Stomach (tissue), 9 donors: ENCODE results near the gene LRP2BP. TPM values are rescaled to one million over a fixed set of nuclear protein-coding genes. Genes with fewer than 3 reads are reported as not detected.

Experiments
- DNase-seq, 2 donors: peaks; one replicate each; pipeline versions ENCODE4 v3.0.0 to v3.0.0-alpha.2; 2013 to 2019
- H3K27ac ChIP-seq, 5 donors: fragments of 200-600 bp in 4 of 5; sonication (generic) in 4 of 5; one replicate each; pipeline ENCODE4 v1.5.1; 2013 to 2019; ENCODE audit warnings: mild to moderate bottlenecking in 1 of 5, moderate library complexity in 1 of 5
- H3K27me3 ChIP-seq, 3 donors: fragments of 200-600 bp; sonication (generic); one replicate each; pipeline ENCODE4 v1.5.1; 2017 to 2019; ENCODE audit warnings: mixed run types in 1 of 3
- H3K36me3 ChIP-seq, 4 donors: fragments of 200-600 bp; sonication (generic); 1 replicate in 3 of 4; 2 replicates in 1 of 4; pipeline ENCODE4 v1.5.1; 2016 to 2019
- H3K4me1 ChIP-seq, 4 donors: fragments of 200-600 bp; sonication (generic); one replicate each; pipeline ENCODE4 v1.5.1; 2016 to 2019
- H3K4me3 ChIP-seq, 4 donors: fragments of 200-600 bp; sonication (generic) in 3 of 4; one replicate each; pipeline ENCODE4 v1.5.1; 2016 to 2019; ENCODE audit warnings: mild to moderate bottlenecking in 1 of 4
- H3K9me3 ChIP-seq, 4 donors: fragments of 200-600 bp; sonication (generic); one replicate each; pipeline ENCODE4 v1.5.1; 2016 to 2019
- EP300 ChIP-seq: sonication (generic); formaldehyde crosslinking; IDR thresholded peaks from one replicate; pipeline ENCODE4 v1.6.1; 2017; ENCODE audit warnings: antibody characterized with exemption
- POLR2A ChIP-seq, 4 donors: fragments of 450-650 bp; IDR thresholded peaks; one replicate each; pipeline ENCODE4 v1.6.1; 2016; ENCODE audit warnings: antibody characterized with exemption in 4 of 4, control low read depth in 2 of 4, mild to moderate bottlenecking in 1 of 4, moderate library complexity in 1 of 4
- POLR2AphosphoS5 ChIP-seq, 3 donors: sonication (generic); formaldehyde crosslinking; IDR thresholded peaks; one replicate each; pipeline ENCODE4 v1.6.1; 2016; ENCODE audit warnings: antibody characterized with exemption in 3 of 3
- WGBS, 5 donors: extraction: QIAGEN DNeasy Blood & Tissue Kit in 3 of 5; methylation state at CpG; one replicate each; pipeline versions ENCODE4 v1.1.5 to v1.1.7; 2013 to 2018; 5-methylcytosine and 5-hydroxymethylcytosine counted together
- intact Hi-C: fragments of 100-400 bp; cut with DNase I; formaldehyde crosslinking; loops from one replicate; pipeline ENCODE4 v1.15.1; 2023; ENCODE audit warnings: low total_unique reads
- polyA plus RNA-seq, 3 donors: library from polyadenylated mRNA; stranded (reverse); fragments of 200-250 nt; gene quantifications; one replicate each; pipeline ENCODE4 v1.2.3, GENCODE V29; 2013
- total RNA-seq, 5 donors: library from RNA; depleted of rRNA; stranded (reverse); fragments of >200 nt; gene quantifications; one replicate each; pipeline versions ENCODE4 v1.1.0 to v1.2.3, GENCODE V29; 2014 to 2016
- TF ChIP-seq, protein P1 (sequence below), 7 experiments: fragments of 450-650 bp in 4 of 7; fragments of 200-600 bp in 3 of 7; sonication (generic) in 3 of 7; IDR thresholded peaks; one replicate each; pipeline ENCODE4 v1.5.1; 2016 to 2019; ENCODE audit warnings: antibody characterized with exemption in 7 of 7, control low read depth in 2 of 7, mild to moderate bottlenecking in 1 of 7
- donor health status: healthy with polysubstance abuse.
- donor health status: Bipolar disorder and iron deficiency.
- donor health status: healthy.

Gene LRP2BP
- total and polyA plus RNA-seq, 8 donors = 0.31 to 4.8 (median 0.45) TPM; not detected in 3

- intact Hi-C loops = no loop called here
- H3K4me1 ChIP-seq = peaks cover 10 to 51% (median 34%) of the 10 kb centered on the region in 4 donors
- WGBS, 5 donors = 12 to 16% (median 15%) methylated on average over 12 to 13 of the region's 13 CpGs
- H3K9me3 ChIP-seq = no peaks in the 10 kb centered on the region
- TF ChIP-seq EP300 (no peak), POLR2AphosphoS5 (IDR thresholded peaks at IDR 0.05) (no peak), POLR2A (IDR thresholded peaks at IDR 0.05) (no peak)
- TF ChIP-seq, protein P1, sequence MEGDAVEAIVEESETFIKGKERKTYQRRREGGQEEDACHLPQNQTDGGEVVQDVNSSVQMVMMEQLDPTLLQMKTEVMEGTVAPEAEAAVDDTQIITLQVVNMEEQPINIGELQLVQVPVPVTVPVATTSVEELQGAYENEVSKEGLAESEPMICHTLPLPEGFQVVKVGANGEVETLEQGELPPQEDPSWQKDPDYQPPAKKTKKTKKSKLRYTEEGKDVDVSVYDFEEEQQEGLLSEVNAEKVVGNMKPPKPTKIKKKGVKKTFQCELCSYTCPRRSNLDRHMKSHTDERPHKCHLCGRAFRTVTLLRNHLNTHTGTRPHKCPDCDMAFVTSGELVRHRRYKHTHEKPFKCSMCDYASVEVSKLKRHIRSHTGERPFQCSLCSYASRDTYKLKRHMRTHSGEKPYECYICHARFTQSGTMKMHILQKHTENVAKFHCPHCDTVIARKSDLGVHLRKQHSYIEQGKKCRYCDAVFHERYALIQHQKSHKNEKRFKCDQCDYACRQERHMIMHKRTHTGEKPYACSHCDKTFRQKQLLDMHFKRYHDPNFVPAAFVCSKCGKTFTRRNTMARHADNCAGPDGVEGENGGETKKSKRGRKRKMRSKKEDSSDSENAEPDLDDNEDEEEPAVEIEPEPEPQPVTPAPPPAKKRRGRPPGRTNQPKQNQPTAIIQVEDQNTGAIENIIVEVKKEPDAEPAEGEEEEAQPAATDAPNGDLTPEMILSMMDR (IDR thresholded peaks at IDR 0.05) = no peak
- H3K4me3 ChIP-seq = peak overlapping the region; percentile 65 to 81 (median 68)
- peaks cover 0 to 14% (median 4%) of the 10 kb centered on the region in 4 donors for H3K36me3 ChIP-seq
- peak overlapping the region; percentile 89 to 95 (median 93) for H3K27ac ChIP-seq
- no peak for DNase-seq
- no peaks in the 10 kb centered on the region for H3K27me3 ChIP-seq
Measured at GRCh38 chr4:185424905-185425646, 29.4 kb upstream of the LRP2BP start.

DNA sequence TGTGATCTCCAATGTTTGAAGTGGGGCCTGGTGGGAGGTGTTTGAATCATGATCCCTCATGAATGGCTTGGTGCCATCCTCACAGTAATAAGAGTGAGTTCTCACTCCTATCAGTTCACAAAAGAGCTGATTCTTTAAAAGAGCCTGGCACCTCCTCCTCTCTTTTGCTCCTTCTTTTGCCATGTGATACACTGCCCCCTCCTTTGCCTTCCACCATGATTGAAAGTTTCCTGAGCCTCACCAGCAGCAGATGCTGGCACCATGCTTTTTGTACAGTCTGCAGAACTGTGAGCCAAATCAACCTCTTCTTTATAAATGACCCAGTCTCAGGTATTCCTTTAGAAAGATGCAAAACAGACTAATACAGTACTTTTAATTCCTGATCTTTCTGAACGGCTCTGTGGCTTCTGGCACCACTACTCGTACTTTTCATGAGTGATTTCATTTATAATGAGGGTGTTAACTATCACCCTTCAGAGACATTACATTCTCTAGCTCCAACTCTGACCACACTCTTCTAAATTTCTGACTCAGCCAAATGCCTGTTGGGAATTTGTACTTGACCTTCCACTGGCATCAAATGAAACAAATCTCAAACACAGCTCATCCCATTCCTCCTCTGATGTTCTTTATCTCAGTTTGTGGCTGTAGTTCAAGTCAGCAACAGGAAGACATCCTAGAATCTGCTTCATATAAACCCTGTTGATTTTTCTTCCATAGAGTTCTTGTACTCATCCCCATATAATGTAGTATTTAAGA is 25.8 kb upstream of the LRP2BP start:
- H3K36me3 ChIP-seq = peaks cover 3 to 41% (median 30%) of the 10 kb centered on the region in 4 donors
- DNase-seq = peak in 1 of 2 donors; percentile 41
- H3K27ac ChIP-seq = no peak overlapping the region
- H3K4me3 ChIP-seq = no peak overlapping the region
- intact Hi-C loops = no loop called here
- TF ChIP-seq, protein P1 (IDR thresholded peaks at IDR 0.05) = no peak
- no peak for TF ChIP-seq EP300
- TF ChIP-seq POLR2AphosphoS5 (IDR thresholded peaks at IDR 0.05) = no peak
- no peak for TF ChIP-seq POLR2A (IDR thresholded peaks at IDR 0.05)
- H3K4me1 ChIP-seq = peaks cover 10 to 51% (median 33%) of the 10 kb centered on the region in 4 donors
- H3K9me3 ChIP-seq = no peaks in the 10 kb centered on the region
- H3K27me3 ChIP-seq = no peaks in the 10 kb centered on the region
- 56 to 88% (median 79%) methylated on average over 2 of the region's 2 CpGs for WGBS, 5 donors

- TF ChIP-seq EP300 (no peak), POLR2AphosphoS5 (IDR thresholded peaks at IDR 0.05) (no peak), POLR2A (IDR thresholded peaks at IDR 0.05) (no peak)
- TF ChIP-seq, protein P1 (IDR thresholded peaks at IDR 0.05) = no peak
- Histone ChIP-seq H3K4me1 (peaks cover 0 to 15% (median 7%) of the 10 kb centered on the region in 4 donors), H3K4me3 (no peak overlapping the region), H3K27ac (no peak overlapping the region), H3K27me3 (no peaks in the 10 kb centered on the region), H3K9me3 (no peaks in the 10 kb centered on the region), H3K36me3 (peaks cover 12 to 80% (median 64%) of the 10 kb centered on the region in 4 donors)
- DNase-seq = no peak
- intact Hi-C loops = no loop called here
Measured at GRCh38 chr4:185416955-185417354, 21.2 kb upstream of the LRP2BP start.

GRCh38 chr4:185412412-185412811 is 16.7 kb upstream of the LRP2BP start:
- 87 to 92% (median 89%) methylated on average over 5 of the region's 5 CpGs for WGBS, 5 donors
- no peak for DNase-seq
- H3K27ac ChIP-seq = no peak overlapping the region

More at GRCh38 chr4:185412412-185412811, 16.7 kb upstream of the LRP2BP start:
- no peaks in the 10 kb centered on the region for H3K4me1 ChIP-seq
- TF ChIP-seq EP300 (no peak), POLR2AphosphoS5 (IDR thresholded peaks at IDR 0.05) (no peak), POLR2A (IDR thresholded peaks at IDR 0.05) (no peak)
- TF ChIP-seq, protein P1 (IDR thresholded peaks at IDR 0.05) = no peak
- intact Hi-C loops = no loop called here
- H3K36me3 ChIP-seq = peaks cover 9 to 80% (median 75%) of the 10 kb centered on the region in 4 donors
- H3K4me3 ChIP-seq = no peak overlapping the region
- H3K27me3 ChIP-seq = no peaks in the 10 kb centered on the region
- no peaks in the 10 kb centered on the region for H3K9me3 ChIP-seq
